Fibroblast of skin of left biceps (primary cell): Measurements from ENCODE around the gene PLEKHH2.
"Not testable (repeated sequence)": the region's sequence is repeated elsewhere in the genome, so short reads cannot be mapped to it uniquely, and the experiment has no call there.

ENCODE experiments used
- DNase-seq, 2 experiments: peaks; one replicate each; pipeline ENCODE4 v3.0.0-alpha.2; 2013; ENCODE audit warnings: low read depth in 2 of 2

PLEKHH2 gene

GRCh38 chr2:43637030-43637803 lies at the start of gene PLEKHH2:
PLEKHH2 (plus strand) TSS chr2:43637260; CDS start chr2:43644674, 7,414 bp downstream.
- DNase-seq: peak; percentile 62 to 64

DNA sequence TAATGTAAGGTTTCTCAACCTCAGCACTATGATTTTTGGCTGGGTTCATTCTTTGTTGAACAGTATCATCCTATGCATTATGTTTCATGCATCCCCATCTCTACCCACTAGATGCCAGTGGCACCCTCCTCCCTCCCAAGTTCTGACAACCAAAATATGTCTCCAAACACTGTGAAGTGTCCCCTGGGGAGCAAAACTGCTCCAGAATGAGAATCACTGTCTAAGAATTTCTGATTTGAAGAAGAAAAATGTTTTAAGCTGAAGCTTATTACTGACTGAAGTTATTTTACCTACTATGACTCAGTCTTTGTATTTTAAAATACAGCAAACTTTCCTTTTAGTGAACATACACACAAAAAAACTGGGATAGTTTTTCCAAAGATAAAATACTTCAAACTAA lies 44.6 kb upstream of the PLEKHH2 start:
- DNase-seq: peak; percentile 58 to 65

- DNase-seq: no peak
These were observed 43.8 kb upstream of the PLEKHH2 start for GRCh38 chr2:43593254-43593653.

- DNase-seq: no peak
These were observed 42.2 kb upstream of the PLEKHH2 start for GRCh38 chr2:43594875-43595274.

GRCh38 chr2:43595603-43596412 lies 41.3 kb upstream of the PLEKHH2 start, which contains the start of gene THADA:
THADA (minus strand) TSS chr2:43596038; CDS start chr2:43592392, 3,646 bp downstream.
- DNase-seq: peak; percentile 96 to 97

GRCh38 chr2:43600596-43600995 lies 36.5 kb upstream of the PLEKHH2 start:
- not testable (repeated sequence) for DNase-seq

- DNase-seq: no peak
These were observed 32.4 kb upstream of the PLEKHH2 start for GRCh38 chr2:43604674-43605073.

DNA sequence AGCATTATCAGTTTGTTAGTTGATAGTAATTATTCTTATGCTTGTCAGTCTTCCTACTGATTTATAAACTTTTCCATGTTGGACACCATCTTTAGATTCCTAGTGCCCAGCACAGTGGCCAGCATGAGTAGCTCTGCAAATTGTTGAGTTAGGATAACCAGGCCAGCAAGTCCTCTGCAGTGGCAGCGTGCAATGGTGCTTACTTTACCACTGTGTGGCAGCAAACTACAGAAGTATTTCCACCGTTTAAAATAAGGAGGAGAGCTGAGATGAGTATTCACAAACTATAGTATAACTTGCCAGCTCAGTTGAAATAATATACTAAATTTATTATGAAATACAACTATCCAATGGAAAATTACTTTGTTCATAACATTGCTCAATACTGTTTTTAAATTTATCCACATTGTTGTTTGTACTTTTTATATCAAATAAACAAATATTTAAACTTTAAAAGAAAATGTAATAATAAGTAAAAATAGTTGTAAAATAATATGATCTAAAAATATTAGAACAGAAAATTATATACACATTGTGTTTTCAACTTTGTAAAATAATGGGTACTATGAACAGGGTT lies 31.9 kb upstream of the PLEKHH2 start:
- DNase-seq: no peak

DNA sequence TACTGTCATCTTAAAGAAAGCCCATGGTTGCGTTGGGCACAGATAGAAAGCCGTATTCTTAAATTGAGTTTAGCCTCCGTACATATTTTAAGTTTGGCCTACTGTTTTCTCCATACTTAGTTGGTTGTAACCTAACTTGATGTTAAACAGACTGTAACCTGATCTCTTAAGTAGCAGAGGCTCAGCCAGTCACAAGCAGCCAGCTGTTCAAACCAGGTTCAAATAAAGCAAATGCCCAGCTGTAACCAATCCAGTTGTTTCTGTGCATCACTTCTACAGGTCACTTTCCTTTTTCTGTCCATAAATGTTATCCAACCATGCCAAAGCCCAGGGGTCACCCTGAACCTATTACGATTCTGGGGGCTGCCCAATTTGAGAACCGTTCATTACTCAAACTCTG lies 31.2 kb upstream of the PLEKHH2 start:
- no peak for DNase-seq

DNA sequence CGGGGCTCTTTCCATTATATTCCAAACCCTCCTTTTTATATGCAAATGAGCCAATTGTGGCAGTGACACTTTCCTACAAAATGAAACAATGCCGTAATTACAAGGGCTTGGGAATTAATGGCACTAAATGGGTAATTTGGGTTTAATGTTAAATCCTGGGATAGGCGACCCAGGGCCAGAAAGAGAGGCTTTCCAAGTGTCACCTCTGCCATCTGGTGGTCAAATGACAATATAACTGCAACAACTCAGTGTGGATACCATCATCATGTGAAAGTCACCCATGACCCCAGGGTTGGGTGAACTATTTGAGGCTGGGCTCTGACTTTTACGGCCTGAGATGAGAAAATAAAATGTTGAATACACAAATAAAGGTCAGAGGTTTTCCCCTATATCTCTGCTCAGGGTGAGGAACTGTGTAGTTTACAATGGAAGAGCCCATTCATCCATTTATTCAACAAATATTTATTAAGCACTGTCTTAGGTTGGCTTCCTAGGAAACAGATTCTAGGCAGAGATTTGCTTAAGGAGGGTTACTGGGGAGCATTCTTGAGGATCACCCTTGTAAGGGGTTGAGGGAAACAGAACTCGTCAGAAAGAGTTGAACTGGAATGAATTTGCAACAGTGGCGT lies 27.7 kb upstream of the PLEKHH2 start:
- no peak for DNase-seq

DNA sequence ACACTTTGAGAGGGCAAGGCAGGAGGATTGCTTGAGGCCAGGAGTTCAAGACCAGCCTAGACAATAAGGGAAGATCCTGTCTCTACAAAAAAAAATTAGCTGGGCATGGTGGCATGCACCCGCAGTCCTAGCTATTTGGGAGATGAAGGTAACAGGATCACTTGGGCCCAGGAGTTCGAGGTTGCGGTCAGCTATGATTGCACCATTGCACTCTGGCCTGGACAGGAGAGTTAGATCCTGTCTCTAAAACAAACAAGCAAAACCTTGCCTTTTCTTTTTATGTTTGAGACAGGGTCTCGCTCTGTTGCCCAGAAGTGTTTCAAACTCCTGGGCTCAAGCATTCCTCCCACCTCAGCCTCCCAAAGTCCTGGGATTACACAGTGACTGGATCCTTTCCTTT lies 26.7 kb upstream of the PLEKHH2 start:
- no peak for DNase-seq

DNA sequence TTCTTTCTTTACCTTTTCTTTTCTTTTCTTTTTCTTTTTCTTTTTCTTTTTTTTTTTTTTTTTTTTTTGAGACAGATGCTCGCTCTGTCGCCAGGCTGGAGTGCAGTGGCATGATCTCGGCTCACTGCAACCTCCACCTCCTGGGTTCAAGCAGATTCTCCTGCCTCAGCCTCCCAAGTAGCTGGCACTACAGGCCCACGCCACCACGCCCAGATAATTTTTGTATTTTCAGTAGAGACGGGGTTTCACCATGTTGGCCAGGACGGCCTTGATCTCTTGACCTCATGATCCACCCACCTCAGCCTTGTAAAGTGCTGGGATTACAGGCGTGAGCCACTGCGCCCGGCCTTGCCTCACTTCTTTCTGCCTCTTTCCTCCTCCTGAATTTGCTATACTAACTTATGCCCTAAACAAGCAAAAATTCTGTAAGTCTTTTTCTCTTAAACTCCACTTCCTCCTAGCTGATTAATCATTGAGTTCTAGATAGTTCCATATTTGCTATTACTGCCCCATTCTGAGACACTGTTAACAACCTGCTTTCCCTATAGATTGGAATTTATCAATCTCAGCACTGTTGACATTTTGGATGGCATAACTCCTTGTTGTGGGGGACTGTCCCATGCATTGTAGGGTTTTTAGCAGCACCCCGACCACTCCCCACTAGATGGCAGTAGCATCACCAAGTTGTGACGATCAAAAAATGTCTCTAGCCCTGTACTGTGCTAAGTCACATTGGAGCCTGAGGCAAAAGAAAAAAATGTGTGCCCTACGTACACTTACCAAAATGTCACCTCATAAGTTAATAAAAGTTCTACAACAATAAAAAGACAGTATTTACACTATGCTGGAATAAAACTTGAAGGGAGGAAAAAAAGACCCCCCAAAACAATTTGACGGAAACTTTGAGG lies 24.8 kb upstream of the PLEKHH2 start:
- no peak for DNase-seq

DNA sequence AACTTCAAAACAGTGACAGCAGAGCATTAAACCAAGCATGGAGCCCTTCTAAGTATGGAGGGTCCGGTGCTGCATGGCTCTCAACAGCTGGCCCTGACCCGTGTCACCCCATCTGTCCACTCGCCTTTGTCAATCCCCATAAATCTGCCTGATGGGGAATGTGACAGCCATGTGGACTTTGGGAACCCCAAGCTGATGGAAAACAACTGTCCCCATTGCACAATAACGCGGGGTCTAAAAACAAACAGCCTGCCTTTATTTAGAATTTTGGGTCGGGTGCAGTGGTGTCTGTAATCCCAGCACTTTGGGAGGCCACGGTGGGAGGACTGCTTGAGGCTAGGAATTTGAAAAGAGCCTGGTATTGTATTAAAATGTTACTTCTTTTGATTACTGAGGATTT lies 24.1 kb upstream of the PLEKHH2 start:
- no peak for DNase-seq

DNA sequence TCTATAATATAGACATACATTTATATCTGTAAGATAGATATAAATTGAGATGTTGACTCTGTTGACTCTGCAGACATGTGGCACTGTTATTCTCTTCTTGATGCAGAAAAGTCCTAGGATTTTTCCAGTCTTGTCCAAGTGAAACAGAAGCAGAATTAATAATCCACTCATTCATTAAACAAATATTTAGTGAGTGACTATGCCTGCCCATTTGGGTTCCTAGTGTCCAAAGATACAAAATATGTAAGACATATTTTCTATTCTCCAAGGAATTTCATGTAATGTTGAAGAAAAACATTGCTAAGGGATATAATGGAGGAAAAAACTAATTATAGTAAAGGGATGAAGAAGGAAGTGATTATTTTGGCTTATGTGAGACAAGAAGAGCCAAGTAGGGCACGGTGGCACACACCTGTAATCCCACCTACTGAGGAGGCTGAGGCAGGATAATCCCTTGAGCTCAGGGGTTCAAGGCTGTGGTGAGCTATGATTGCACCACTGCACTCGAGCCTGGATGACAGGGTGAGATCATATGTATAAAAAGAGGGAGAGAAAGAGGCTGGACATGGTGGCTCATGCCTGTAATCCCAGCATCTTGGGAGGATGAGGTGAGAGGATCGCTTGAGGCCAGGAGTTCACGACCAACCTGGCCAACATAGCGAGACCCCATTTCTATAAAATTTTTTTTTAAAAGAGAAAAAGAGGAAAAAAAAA lies 19.9 kb upstream of the PLEKHH2 start:
- DNase-seq: no peak

GRCh38 chr2:43619511-43619910 lies 17.5 kb upstream of the PLEKHH2 start:
- no peak for DNase-seq

- no peak for DNase-seq
These were observed 14.1 kb upstream of the PLEKHH2 start for GRCh38 chr2:43622931-43623451.

DNA sequence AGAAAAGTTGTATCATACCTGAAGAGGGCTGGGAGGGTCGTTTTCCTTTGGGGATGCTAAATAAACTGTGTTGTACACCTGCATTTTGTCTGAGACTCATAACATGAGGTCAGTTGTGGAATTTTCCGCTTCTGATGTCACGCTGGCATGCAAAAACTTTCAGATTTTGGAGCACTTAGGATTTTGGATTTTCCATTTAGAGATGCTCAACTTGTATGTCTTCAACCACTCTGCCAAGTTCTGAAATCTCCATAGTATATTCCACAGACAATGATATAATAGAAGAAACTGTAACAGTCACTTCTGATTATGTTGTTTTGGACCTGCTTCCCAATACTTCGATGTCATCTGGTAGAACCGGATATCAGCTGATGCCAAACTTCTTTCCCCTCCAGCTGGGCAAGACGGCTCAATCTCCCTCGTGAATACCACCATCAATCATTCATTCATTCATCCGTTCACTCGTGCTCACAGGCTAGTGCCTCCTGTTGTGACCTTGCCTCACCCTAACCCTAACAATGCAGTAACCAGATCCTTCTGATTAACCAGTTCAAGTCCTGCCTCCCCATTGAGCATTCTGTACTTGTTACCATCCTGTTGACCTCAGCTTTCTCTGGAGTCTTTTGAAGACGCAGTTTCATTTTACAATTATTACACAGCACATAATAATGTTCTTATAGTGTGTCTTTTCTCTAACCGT lies 5.3 kb upstream of the PLEKHH2 start:
- no peak for DNase-seq

DNA sequence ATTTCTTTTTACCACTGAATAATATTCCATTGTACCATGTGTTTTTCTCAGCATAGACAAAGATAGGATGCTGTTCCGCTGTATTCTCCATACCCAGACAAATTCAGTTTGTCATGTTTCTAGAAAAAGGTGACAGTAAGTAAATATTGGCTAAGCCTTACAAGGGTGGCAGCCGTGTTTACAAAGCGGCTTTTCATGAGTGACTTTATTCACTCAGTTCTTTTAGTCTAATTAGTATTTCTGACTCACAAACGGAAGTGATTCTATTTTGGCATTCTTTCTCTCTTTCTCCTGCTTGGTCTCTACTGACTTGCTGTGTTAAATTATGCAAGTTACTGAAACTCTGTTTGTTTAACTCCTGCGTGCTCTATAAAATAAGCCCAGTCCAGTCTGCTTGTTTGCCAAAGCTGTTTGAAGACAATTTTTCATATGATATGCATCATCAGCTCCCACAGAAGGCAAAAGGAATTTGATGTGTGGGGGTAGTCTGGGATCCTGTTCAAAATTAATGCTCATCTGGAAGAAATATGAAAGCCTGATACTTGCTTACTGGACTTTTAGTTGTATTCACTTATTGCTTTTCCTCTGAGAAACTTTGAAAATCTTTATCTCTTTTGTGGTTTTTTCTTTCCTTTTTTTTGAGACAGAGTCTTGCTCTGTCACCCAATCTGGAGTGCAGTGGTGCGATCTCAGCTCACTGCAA lies 2.3 kb upstream of the PLEKHH2 start:
- peak; percentile 88 to 90 for DNase-seq

- not testable (repeated sequence) for DNase-seq
These were observed 907 bp upstream of the PLEKHH2 start for GRCh38 chr2:43636153-43636552.
